Testis (tissue), 3 donors: ENCODE results near the gene BMP4. TPM values are rescaled to one million over a fixed set of nuclear protein-coding genes. Genes with fewer than 3 reads are reported as not detected.

Source experiments
- DNase-seq: peaks from one replicate; pipeline ENCODE4 v3.0.0-alpha.2; 2019
- H3K27ac ChIP-seq, 2 donors: fragments of 200-600 bp; sonication (generic); one replicate each; pipeline ENCODE4 v1.5.1; 2019
- H3K27me3 ChIP-seq: fragments of 200-600 bp; sonication (generic); one replicate; pipeline ENCODE4 v1.5.1; 2019
- H3K36me3 ChIP-seq: fragments of 200-600 bp; sonication (generic); one replicate; pipeline ENCODE4 v1.5.1; 2017; ENCODE audit warnings: low read depth; ENCODE audit errors: missing control alignments
- H3K4me1 ChIP-seq: fragments of 200-600 bp; sonication (generic); one replicate; pipeline ENCODE4 v1.5.1; 2019
- H3K4me3 ChIP-seq, 2 donors: fragments of 200-600 bp; sonication (generic); one replicate each; pipeline ENCODE4 v1.5.1; 2017 to 2019
- H3K9me3 ChIP-seq: fragments of 200-600 bp; sonication (generic); one replicate; pipeline ENCODE4 v1.5.1; 2017
- POLR2A ChIP-seq: fragments of 450-650 bp; IDR thresholded peaks from one replicate; pipeline ENCODE4 v1.6.1; 2017; ENCODE audit warnings: antibody characterized with exemption, mild to moderate bottlenecking, moderate library complexity
- WGBS, 2 donors: methylation state at CpG; one replicate each; pipeline ENCODE4 v1.1.5; 2018; 5-methylcytosine and 5-hydroxymethylcytosine counted together
- intact Hi-C: fragments of 100-400 bp; cut with DNase I; formaldehyde crosslinking; loops from one replicate; pipeline ENCODE4 v1.15.1; 2023; ENCODE audit warnings: low total_unique reads
- polyA plus RNA-seq: library from polyadenylated mRNA; stranded (reverse); fragments of 350-450 nt; fragmentation: Illumina TruSeq; extraction: RNeasy Lipid Tissue Mini Kit (QIAGEN cat#74804); gene quantifications from one replicate; pipeline ENCODE4 v1.2.3, GENCODE V29; 2014; ENCODE audit warnings: low read depth, low replicate concordance; ENCODE audit not compliant: insufficient read depth
- total RNA-seq, 2 donors: library from RNA; depleted of rRNA; stranded (reverse); fragments of >200 nt; gene quantifications; one replicate each; pipeline ENCODE4 v1.2.3, GENCODE V29; 2016
- TF ChIP-seq, protein P1 (sequence below), 3 experiments: fragments of 450-650 bp in 2 of 3; fragments of 200-600 bp in 1 of 3; sonication (generic) in 1 of 3; IDR thresholded peaks; one replicate each; pipeline ENCODE4 v1.5.1; 2016 to 2019; ENCODE audit warnings: antibody characterized with exemption in 3 of 3, mild to moderate bottlenecking in 2 of 3, moderate library complexity in 1 of 3

BMP4 gene
- total and polyA plus RNA-seq, 3 donors from 2014 or later, result 2.0 to 8.4 (median 3.5) TPM

- TF ChIP-seq, protein P1, sequence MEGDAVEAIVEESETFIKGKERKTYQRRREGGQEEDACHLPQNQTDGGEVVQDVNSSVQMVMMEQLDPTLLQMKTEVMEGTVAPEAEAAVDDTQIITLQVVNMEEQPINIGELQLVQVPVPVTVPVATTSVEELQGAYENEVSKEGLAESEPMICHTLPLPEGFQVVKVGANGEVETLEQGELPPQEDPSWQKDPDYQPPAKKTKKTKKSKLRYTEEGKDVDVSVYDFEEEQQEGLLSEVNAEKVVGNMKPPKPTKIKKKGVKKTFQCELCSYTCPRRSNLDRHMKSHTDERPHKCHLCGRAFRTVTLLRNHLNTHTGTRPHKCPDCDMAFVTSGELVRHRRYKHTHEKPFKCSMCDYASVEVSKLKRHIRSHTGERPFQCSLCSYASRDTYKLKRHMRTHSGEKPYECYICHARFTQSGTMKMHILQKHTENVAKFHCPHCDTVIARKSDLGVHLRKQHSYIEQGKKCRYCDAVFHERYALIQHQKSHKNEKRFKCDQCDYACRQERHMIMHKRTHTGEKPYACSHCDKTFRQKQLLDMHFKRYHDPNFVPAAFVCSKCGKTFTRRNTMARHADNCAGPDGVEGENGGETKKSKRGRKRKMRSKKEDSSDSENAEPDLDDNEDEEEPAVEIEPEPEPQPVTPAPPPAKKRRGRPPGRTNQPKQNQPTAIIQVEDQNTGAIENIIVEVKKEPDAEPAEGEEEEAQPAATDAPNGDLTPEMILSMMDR (IDR thresholded peaks at IDR 0.05), result peak in 1 of 3 experiments; percentile 37
- no peak for TF ChIP-seq POLR2A
- intact Hi-C loops, result no loop called here
- H3K9me3 ChIP-seq, result no peaks in the 10 kb centered on the region
- H3K27ac ChIP-seq, result no peak overlapping the region
- no peaks in the 10 kb centered on the region for H3K27me3 ChIP-seq
- no peak overlapping the region for H3K4me3 ChIP-seq
- H3K4me1 ChIP-seq, result no peaks in the 10 kb centered on the region
- 60 to 73% methylated on average over 2 of the region's 2 CpGs for WGBS, 2 donors
- H3K36me3 ChIP-seq, result no peaks in the 10 kb centered on the region
- DNase-seq, result no peak
Measured at GRCh38 chr14:53929871-53930715, 26.5 kb downstream of the BMP4 start.

- H3K9me3 ChIP-seq, result no peaks in the 10 kb centered on the region
- TF ChIP-seq, protein P1 (IDR thresholded peaks at IDR 0.05), result no peak
- no peak for TF ChIP-seq POLR2A
- 90 to 91% methylated on average over 5 of the region's 5 CpGs for WGBS, 2 donors
- H3K4me3 ChIP-seq, result no peak overlapping the region
- intact Hi-C loops, result no loop called here
- H3K27me3 ChIP-seq, result no peaks in the 10 kb centered on the region
- H3K4me1 ChIP-seq, result no peaks in the 10 kb centered on the region
- DNase-seq, result no peak
- no peak overlapping the region for H3K27ac ChIP-seq
- no peaks in the 10 kb centered on the region for H3K36me3 ChIP-seq
Measured at GRCh38 chr14:53927171-53927570, 29.5 kb downstream of the BMP4 start.

GRCh38 chr14:53925201-53925766 is 31.3 kb downstream of the BMP4 start:
- 89 to 92% methylated on average over 6 of the region's 6 CpGs for WGBS, 2 donors
- Histone ChIP-seq H3K9me3 (no peaks in the 10 kb centered on the region), H3K36me3 (no peaks in the 10 kb centered on the region), H3K4me1 (no peaks in the 10 kb centered on the region), H3K27ac (no peak overlapping the region), H3K4me3 (no peak overlapping the region), H3K27me3 (no peaks in the 10 kb centered on the region)
- TF ChIP-seq, protein P1 (IDR thresholded peaks at IDR 0.05), result no peak
- no peak for TF ChIP-seq POLR2A
- no peak for DNase-seq
- intact Hi-C loops, result no loop called here

- no peaks in the 10 kb centered on the region for H3K36me3 ChIP-seq
- intact Hi-C loops, result no loop called here
- H3K27me3 ChIP-seq, result no peaks in the 10 kb centered on the region
- H3K9me3 ChIP-seq, result no peaks in the 10 kb centered on the region
- TF ChIP-seq POLR2A, result no peak
- TF ChIP-seq, protein P1 (IDR thresholded peaks at IDR 0.05), result no peak
- no peak overlapping the region for H3K4me3 ChIP-seq
- DNase-seq, result no peak
- 46 to 51% methylated on average over 4 of the region's 4 CpGs for WGBS, 2 donors
- H3K4me1 ChIP-seq, result no peaks in the 10 kb centered on the region
- no peak overlapping the region for H3K27ac ChIP-seq
Measured at GRCh38 chr14:53924753-53925152, 31.9 kb downstream of the BMP4 start.
